ENCODE data around the gene PTPRS.

- TF ChIP-seq POLR2AphosphoS5 (IDR thresholded peaks at IDR 0.05; ENCODE audit: borderline replicate concordance, low read depth, low read length): no peak
- no peak for TF ChIP-seq EZH2 (IDR thresholded peaks at IDR 0.05)
- TF ChIP-seq FOXP2 (optimal IDR thresholded peaks at IDR 0.05; ENCODE audit: control extremely low read depth, extremely low read length, insufficient read depth): no peak
Measured at GRCh38 chr19:5304486-5304885, 36.1 kb downstream of the PTPRS start.

Measured in SK-N-MC (cell line).